ENCODE data around the gene CTSD. TPM values are rescaled to one million over a fixed set of nuclear protein-coding genes. Genes with fewer than 3 reads are reported as not detected.

The CTSD gene
- total RNA-seq, 3 donors from 2014 or later (not counting 1 experiment from before 2014, with no cell fraction given): 388 to 446 (median 415) TPM

GRCh38 chr11:1742869-1743584, 20.7 kb downstream of the CTSD start:
- ATAC-seq: no peak
- H3K4me1 Mint-ChIP-seq: peaks cover 0 to 17% of the 10 kb centered on the region in 2 donors
- H3K27ac ChIP-seq (ENCODE audit: low read length): no peak overlapping the region

GRCh38 chr11:1742371-1742770, 21.4 kb downstream of the CTSD start:
- Histone ChIP-seq H3K4me1 (ENCODE audit: control insufficient read depth, insufficient read depth, low read length) (peaks cover 12% of the 10 kb centered on the region), H3K4me3 (ENCODE audit: low read length) (no peak overlapping the region), H3K27me3 (ENCODE audit: control insufficient read depth, insufficient read depth, low read length) (no peaks in the 10 kb centered on the region), H3K27ac (ENCODE audit: low read length) (no peak overlapping the region), H3K9me3 (ENCODE audit: control insufficient read depth, insufficient read depth, low read length) (peaks cover 2% of the 10 kb centered on the region), H3K36me3 (ENCODE audit: control insufficient read depth, insufficient read depth, low read length) (no peaks in the 10 kb centered on the region)
- TF ChIP-seq CTCF (IDR thresholded peaks at IDR 0.05): no peak
- intact Hi-C loops (cut with micrococcal nuclease): no loop called here
- Mint-ChIP-seq H3K4me1 (peaks cover 0 to 13% of the 10 kb centered on the region in 2 donors), H3K9me3 (no peaks in the 10 kb centered on the region), H3K27me3 (ENCODE audit: low read depth in 2 of 2) (peaks cover 9 to 19% of the 10 kb centered on the region in 2 donors), H3K27ac (no peak overlapping the region), H3K4me3 (no peak overlapping the region), H3K36me3 (no peaks in the 10 kb centered on the region)
- ATAC-seq (no peak), DNase-seq (no peak)
- 83% methylated on average over 4 of the region's 4 CpGs for WGBS (ENCODE audit: insufficient coverage)

More at GRCh38 chr11:1742869-1743584, 20.7 kb downstream of the CTSD start:
- Mint-ChIP-seq H3K27me3 (ENCODE audit: low read depth in 2 of 2) (peaks cover 9 to 14% of the 10 kb centered on the region in 2 donors), H3K27ac (no peak overlapping the region), H3K9me3 (no peaks in the 10 kb centered on the region), H3K4me3 (no peak overlapping the region), H3K36me3 (no peaks in the 10 kb centered on the region)
- TF ChIP-seq CTCF (IDR thresholded peaks at IDR 0.05): no peak
- H3K4me3 ChIP-seq (ENCODE audit: low read length): no peak overlapping the region
- H3K9me3 ChIP-seq (ENCODE audit: control insufficient read depth, insufficient read depth, low read length): no peaks in the 10 kb centered on the region
- H3K4me1 ChIP-seq (ENCODE audit: control insufficient read depth, insufficient read depth, low read length): peaks cover 19% of the 10 kb centered on the region
- H3K27me3 ChIP-seq (ENCODE audit: control insufficient read depth, insufficient read depth, low read length): no peaks in the 10 kb centered on the region
- no peaks in the 10 kb centered on the region for H3K36me3 ChIP-seq (ENCODE audit: control insufficient read depth, insufficient read depth, low read length)
- DNase-seq: no peak
- intact Hi-C loops (cut with micrococcal nuclease): no loop called here
- WGBS (ENCODE audit: insufficient coverage): 93% methylated on average over 3 of the region's 3 CpGs

- peaks cover 9 to 19% of the 10 kb centered on the region in 2 donors for H3K27me3 Mint-ChIP-seq (ENCODE audit: low read depth in 2 of 2)
- Histone ChIP-seq H3K27ac (ENCODE audit: low read length) (no peak overlapping the region), H3K27me3 (ENCODE audit: control insufficient read depth, insufficient read depth, low read length) (no peaks in the 10 kb centered on the region), H3K36me3 (ENCODE audit: control insufficient read depth, insufficient read depth, low read length) (no peaks in the 10 kb centered on the region), H3K9me3 (ENCODE audit: control insufficient read depth, insufficient read depth, low read length) (peaks cover 6% of the 10 kb centered on the region), H3K4me1 (ENCODE audit: control insufficient read depth, insufficient read depth, low read length) (peaks cover 6% of the 10 kb centered on the region), H3K4me3 (ENCODE audit: low read length) (no peak overlapping the region)
- DNase-seq (no peak), ATAC-seq (no peak)
- WGBS (ENCODE audit: insufficient coverage): 97% methylated on average over 4 of the region's 4 CpGs
- peaks cover 2% of the 10 kb centered on the region in 2 donors for H3K9me3 Mint-ChIP-seq
- intact Hi-C loops (cut with micrococcal nuclease): no loop called here
- peaks cover 0 to 9% of the 10 kb centered on the region in 2 donors for H3K4me1 Mint-ChIP-seq
- no peak for TF ChIP-seq CTCF (IDR thresholded peaks at IDR 0.05)
- H3K4me3 Mint-ChIP-seq: no peak overlapping the region
- H3K36me3 Mint-ChIP-seq: peaks cover 3% of the 10 kb centered on the region
- no peak overlapping the region for H3K27ac Mint-ChIP-seq
Measured at GRCh38 chr11:1741741-1742140, 22.0 kb downstream of the CTSD start.

Measured in natural killer cell (primary cell).